OCI-LY7 (cell line): Measurements from ENCODE around the gene CHGA. TPM values are rescaled to one million over a fixed set of nuclear protein-coding genes. Genes with fewer than 3 reads are reported as not detected.

Source experiments
- BruUV-seq: library from RNA; stranded (reverse); fragments of 400-500 nt; replicated peaks from 2 replicates; lab custom pipeline; 2021; lab: Mats Ljungman, UMichigan
- CTCF ChIA-PET: fragments of 300-600 bp; sonication (Branson Sonifier 250); formaldehyde crosslinking; loops from one replicate; lab custom pipeline; 2022; ENCODE audit warnings: antibody characterized with exemption; ENCODE audit not compliant: unreplicated experiment; lab: Charles Lee
- POLR2A ChIA-PET: fragments of 300-600 bp; sonication (Branson Sonifier 250); formaldehyde crosslinking; loops from one replicate; lab custom pipeline; 2022; ENCODE audit warnings: antibody characterized with exemption; lab: Charles Lee
- DNase-seq: peaks from one replicate; pipeline ENCODE4 v3.0.0-alpha.2; 2015; ENCODE audit warnings: low spot score
- H2AFZ ChIP-seq: fragments of 200-600 bp; sonication (generic), shearing (Covaris generic); 2 replicates; pipeline ENCODE4 v1.6.1; 2014; ENCODE audit warnings: mild to moderate bottlenecking, antibody characterized with exemption, low read length, moderate library complexity
- H3K27ac ChIP-seq: fragments of 200-600 bp; sonication (generic); 2 replicates; pipeline ENCODE4 v1.5.1; 2014; ENCODE audit warnings: mixed run types, low read depth, mild to moderate bottlenecking, moderate library complexity, low read length, inconsistent platforms; ENCODE audit not compliant: poor library complexity, severe bottlenecking
- H3K36me3 ChIP-seq: fragments of 200-600 bp; sonication (generic); 2 replicates; pipeline ENCODE4 v1.6.1; 2014; ENCODE audit warnings: mild to moderate bottlenecking, antibody characterized with exemption, low read length, moderate library complexity, mixed read lengths; ENCODE audit not compliant: insufficient read depth
- H3K4me1 ChIP-seq: fragments of 200-600 bp; sonication (generic); 2 replicates; pipeline ENCODE4 v1.5.1; 2014; ENCODE audit warnings: mild to moderate bottlenecking, low read length; ENCODE audit not compliant: insufficient read depth, poor library complexity, severe bottlenecking
- H3K4me2 ChIP-seq: fragments of 200-600 bp; sonication (generic); 2 replicates; pipeline ENCODE4 v1.6.1; 2014; ENCODE audit warnings: mild to moderate bottlenecking, low read length
- H3K4me3 ChIP-seq: fragments of 200-600 bp; sonication (generic); 2 replicates; pipeline ENCODE4 v1.5.1; 2014; ENCODE audit warnings: mild to moderate bottlenecking, low read depth, low read length; ENCODE audit not compliant: poor library complexity, severe bottlenecking
- H3K79me2 ChIP-seq: fragments of 200-600 bp; sonication (generic); 2 replicates; pipeline ENCODE4 v1.6.1; 2016; ENCODE audit warnings: low read depth, mild to moderate bottlenecking, low read length, moderate library complexity, mixed read lengths; ENCODE audit not compliant: insufficient read depth
- H3K9me2 ChIP-seq: fragments of 200-600 bp; sonication (generic); 2 replicates; pipeline ENCODE4 v1.6.1; 2016; ENCODE audit warnings: mild to moderate bottlenecking, low read length, mixed read lengths; ENCODE audit not compliant: insufficient read depth
- H3K9me3 ChIP-seq: fragments of 200-600 bp; sonication (generic); 2 replicates; pipeline ENCODE4 v1.6.1; 2014; ENCODE audit warnings: mild to moderate bottlenecking, mixed run types, low read length, mixed read lengths
- H4K20me1 ChIP-seq: fragments of 200-600 bp; sonication (generic); 2 replicates; pipeline ENCODE4 v1.6.1; 2014; ENCODE audit warnings: mild to moderate bottlenecking, antibody characterized with exemption, low read length, moderate library complexity, mixed read lengths; ENCODE audit not compliant: insufficient read depth
- CTCF ChIP-seq: fragments of 200-600 bp; sonication (generic); conservative IDR thresholded peaks from 2 replicates; pipeline ENCODE4 v1.5.1; 2014; ENCODE audit warnings: mild to moderate bottlenecking, antibody characterized with exemption, low read length, moderate library complexity, mixed read lengths
- EZH2phosphoT487 ChIP-seq: fragments of 200-600 bp; sonication (generic); IDR thresholded peaks from 2 replicates; pipeline ENCODE4 v1.6.1; 2018; ENCODE audit warnings: low read depth, borderline replicate concordance, mild to moderate bottlenecking, mixed run types, antibody characterized with exemption, low read length, moderate library complexity, mixed read lengths
- intact Hi-C: fragments of 100-400 bp; cut with micrococcal nuclease; formaldehyde crosslinking; loops from one replicate; pipeline ENCODE4 v1.10.0; 2022; ENCODE audit not compliant: unreplicated experiment
- total RNA-seq, 2 experiments: library from RNA; depleted of rRNA in 1 of 2; stranded (reverse); fragments of >200 nt in 1 of 2; shearing (Covaris generic) in 1 of 2; gene quantifications; 2 replicates each; pipeline ENCODE4 v1.2.3, GENCODE V29; 2014 to 2022

The CHGA gene
- total RNA-seq, 2 experiments from 2014 or later, result 0.57 TPM; not detected in 1

- TF ChIP-seq CTCF (no peak), EZH2phosphoT487 (no peak)
- no TSS peak for BruUV-seq
- Histone ChIP-seq H3K79me2 (no peaks in the 10 kb centered on the region), H3K4me2 (no peak overlapping the region), H3K4me1 (no peaks in the 10 kb centered on the region), H3K4me3 (no peak overlapping the region), H2AFZ (no peak overlapping the region), H3K27ac (no peak overlapping the region), H3K36me3 (no peaks in the 10 kb centered on the region), H4K20me1 (no peaks in the 10 kb centered on the region), H3K9me2 (no peaks in the 10 kb centered on the region), H3K9me3 (no peaks in the 10 kb centered on the region)
- ChIA-PET POLR2A (no interaction called here), CTCF (no interaction called here)
- intact Hi-C loops, result no loop called here
- no peak for DNase-seq
Measured at GRCh38 chr14:92945544-92945943, 22.6 kb downstream of the CHGA start.

- ChIA-PET POLR2A (interaction anchor here (0.9 kb wide), 1 partner anchor 167 kb away, joined by 3 read pairs; no protein-coding TSS in a partner anchor), CTCF (no interaction called here)
- Histone ChIP-seq H3K27ac (no peak overlapping the region), H2AFZ (no peak overlapping the region), H3K4me3 (no peak overlapping the region), H3K4me1 (no peaks in the 10 kb centered on the region), H3K4me2 (no peak overlapping the region), H3K9me3 (no peaks in the 10 kb centered on the region), H3K79me2 (no peaks in the 10 kb centered on the region), H3K36me3 (no peaks in the 10 kb centered on the region), H3K9me2 (no peaks in the 10 kb centered on the region), H4K20me1 (no peaks in the 10 kb centered on the region)
- TF ChIP-seq EZH2phosphoT487 (no peak), CTCF (no peak)
- intact Hi-C loops, result no loop called here
- no TSS peak for BruUV-seq
- no peak for DNase-seq
Measured at GRCh38 chr14:92945959-92946846, 23.3 kb downstream of the CHGA start.
